NB4 (cell line): ENCODE results near the gene C1S.

Experiments
- DNase-seq: peaks from one replicate; pipeline ENCODE4 v3.0.0; 2010; ENCODE audit warnings: low read depth
- H3K4me3 ChIP-seq: one replicate; pipeline ENCODE4 v1.5.1; 2011; ENCODE audit warnings: mild to moderate bottlenecking, low read depth, low read length, moderate library complexity
- MYC ChIP-seq: IDR thresholded peaks from 2 replicates; pipeline ENCODE4 v1.6.1; 2011; ENCODE audit warnings: low read depth, low read length
- POLR2A ChIP-seq: IDR thresholded peaks from 2 replicates; pipeline ENCODE4 v1.6.1; 2011; ENCODE audit warnings: mild to moderate bottlenecking; ENCODE audit not compliant: insufficient read length; ENCODE audit errors: extremely low read depth
- TF ChIP-seq, protein P1 (sequence below): IDR thresholded peaks from one replicate; pipeline ENCODE4 v1.5.1; 2012; ENCODE audit warnings: low read depth, low read length
- TF ChIP-seq, protein P2 (sequence below): IDR thresholded peaks from 2 replicates; pipeline ENCODE4 v1.6.1; 2011; ENCODE audit warnings: low read depth, low read length

Gene C1S

DNA sequence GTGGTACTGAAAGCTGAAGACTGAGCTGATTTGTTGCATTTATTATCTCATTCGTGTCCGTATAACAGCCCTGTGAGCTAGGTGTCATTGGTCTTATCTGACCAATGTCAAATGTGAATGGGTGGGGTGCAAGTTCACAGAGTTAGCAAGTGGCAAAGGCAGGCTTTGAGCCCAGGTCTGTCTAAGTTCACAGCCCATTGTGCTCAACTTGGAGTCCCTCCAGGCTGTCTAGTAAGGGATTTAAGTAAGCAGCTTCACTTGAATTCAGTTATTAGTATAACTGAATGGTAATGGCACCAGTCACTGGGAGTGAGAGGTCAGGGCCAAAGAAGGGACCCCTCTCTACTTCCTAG lies 8.5 kb downstream of the C1S start:
- TF ChIP-seq, protein P1, sequence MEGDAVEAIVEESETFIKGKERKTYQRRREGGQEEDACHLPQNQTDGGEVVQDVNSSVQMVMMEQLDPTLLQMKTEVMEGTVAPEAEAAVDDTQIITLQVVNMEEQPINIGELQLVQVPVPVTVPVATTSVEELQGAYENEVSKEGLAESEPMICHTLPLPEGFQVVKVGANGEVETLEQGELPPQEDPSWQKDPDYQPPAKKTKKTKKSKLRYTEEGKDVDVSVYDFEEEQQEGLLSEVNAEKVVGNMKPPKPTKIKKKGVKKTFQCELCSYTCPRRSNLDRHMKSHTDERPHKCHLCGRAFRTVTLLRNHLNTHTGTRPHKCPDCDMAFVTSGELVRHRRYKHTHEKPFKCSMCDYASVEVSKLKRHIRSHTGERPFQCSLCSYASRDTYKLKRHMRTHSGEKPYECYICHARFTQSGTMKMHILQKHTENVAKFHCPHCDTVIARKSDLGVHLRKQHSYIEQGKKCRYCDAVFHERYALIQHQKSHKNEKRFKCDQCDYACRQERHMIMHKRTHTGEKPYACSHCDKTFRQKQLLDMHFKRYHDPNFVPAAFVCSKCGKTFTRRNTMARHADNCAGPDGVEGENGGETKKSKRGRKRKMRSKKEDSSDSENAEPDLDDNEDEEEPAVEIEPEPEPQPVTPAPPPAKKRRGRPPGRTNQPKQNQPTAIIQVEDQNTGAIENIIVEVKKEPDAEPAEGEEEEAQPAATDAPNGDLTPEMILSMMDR = no peak
- no peak for TF ChIP-seq POLR2A
- TF ChIP-seq, protein P2, sequence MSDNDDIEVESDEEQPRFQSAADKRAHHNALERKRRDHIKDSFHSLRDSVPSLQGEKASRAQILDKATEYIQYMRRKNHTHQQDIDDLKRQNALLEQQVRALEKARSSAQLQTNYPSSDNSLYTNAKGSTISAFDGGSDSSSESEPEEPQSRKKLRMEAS = no peak
- no peak for TF ChIP-seq MYC
- H3K4me3 ChIP-seq = no peak overlapping the region
- no peak for DNase-seq

DNA sequence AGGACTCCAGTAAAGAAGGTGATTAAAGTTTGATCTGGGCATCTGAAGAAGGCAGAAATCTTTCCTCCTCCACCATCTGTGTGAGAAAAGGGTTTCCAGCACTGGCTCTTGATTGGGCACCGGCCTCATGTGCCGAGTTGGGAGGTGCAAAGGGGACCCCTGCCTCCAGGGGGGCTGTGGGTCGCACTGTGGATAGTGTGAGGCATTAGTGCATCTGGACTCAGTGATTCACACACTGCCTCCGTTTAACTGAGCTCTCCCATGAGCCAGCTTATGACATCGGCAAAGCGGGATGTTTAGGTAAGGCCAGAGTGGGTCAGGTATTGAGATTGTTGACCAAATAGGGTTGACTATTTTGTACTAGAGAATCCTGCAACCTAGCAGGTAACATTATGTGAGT lies 8.9 kb downstream of the C1S start:
- no peak for DNase-seq
- TF ChIP-seq, protein P2 = no peak
- TF ChIP-seq MYC (no peak), POLR2A (no peak)
- TF ChIP-seq, protein P1 = no peak
- H3K4me3 ChIP-seq = no peak overlapping the region

DNA sequence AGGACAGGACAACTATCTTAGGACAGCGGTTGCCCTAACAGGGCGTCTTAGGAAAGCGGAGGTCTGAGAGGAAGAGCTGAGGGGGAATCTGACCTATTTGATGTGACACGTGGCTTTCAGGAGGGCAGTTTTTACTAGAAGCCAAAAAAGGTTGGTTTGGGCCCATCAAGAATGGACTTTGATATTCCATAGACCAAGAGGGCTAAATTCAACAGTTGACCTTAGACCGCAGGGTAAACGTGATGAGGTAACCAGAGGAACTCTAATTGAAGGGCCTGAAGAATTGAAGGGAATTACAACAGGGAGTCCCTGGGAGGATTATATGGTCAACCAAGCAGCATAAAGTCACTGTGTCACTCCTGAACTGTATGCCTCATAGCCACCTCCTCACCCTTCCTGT lies 11.5 kb downstream of the C1S start:
- no peak for DNase-seq
- TF ChIP-seq, protein P2 = no peak
- TF ChIP-seq, protein P1 = no peak
- no peak overlapping the region for H3K4me3 ChIP-seq

DNA sequence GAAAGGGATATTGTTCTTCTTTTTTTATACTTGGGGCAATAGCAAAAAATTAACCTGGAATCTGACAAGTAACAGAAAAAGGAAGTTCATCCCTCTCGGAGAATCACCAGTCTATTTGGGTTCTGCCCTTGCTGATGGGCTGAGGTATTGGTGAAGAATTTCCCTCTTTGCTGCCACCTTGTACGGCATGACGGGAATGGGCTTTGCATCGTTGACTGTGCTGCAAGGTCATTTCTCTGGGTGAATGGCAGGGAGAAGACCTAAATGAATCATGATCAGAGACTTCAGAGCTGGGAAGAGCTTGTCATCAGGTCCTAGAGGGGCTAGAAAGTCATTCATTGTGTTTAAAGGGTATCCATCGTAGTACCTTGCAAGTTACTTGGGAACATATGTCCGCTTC lies 12.0 kb downstream of the C1S start:
- no peak overlapping the region for H3K4me3 ChIP-seq
- TF ChIP-seq, protein P2 = no peak
- TF ChIP-seq POLR2A = no peak
- no peak for TF ChIP-seq MYC
- TF ChIP-seq, protein P1 = no peak
- DNase-seq = no peak

DNA sequence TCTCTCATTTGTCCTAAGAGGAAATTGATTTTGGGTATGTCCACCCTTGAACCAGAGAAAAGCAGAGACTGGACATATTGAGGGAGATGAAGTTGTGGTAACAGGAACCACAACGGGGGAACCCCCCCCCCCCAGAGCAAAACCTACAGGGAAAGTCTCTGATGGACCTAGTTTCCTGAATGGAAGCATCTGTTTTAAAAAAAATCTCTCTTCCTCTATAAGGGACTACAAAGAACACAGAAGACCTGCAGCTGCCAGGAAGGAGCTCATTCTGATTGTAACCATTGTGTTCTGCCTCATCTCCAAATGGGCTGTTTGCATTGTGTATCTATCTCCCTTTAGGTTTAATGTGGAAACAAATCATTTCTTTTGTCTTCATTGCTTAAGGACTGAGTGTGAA lies 13.4 kb downstream of the C1S start:
- TF ChIP-seq POLR2A = no peak
- TF ChIP-seq, protein P2 = no peak
- no peak for TF ChIP-seq MYC
- TF ChIP-seq, protein P1 = no peak
- no peak for DNase-seq
- no peak overlapping the region for H3K4me3 ChIP-seq

DNA sequence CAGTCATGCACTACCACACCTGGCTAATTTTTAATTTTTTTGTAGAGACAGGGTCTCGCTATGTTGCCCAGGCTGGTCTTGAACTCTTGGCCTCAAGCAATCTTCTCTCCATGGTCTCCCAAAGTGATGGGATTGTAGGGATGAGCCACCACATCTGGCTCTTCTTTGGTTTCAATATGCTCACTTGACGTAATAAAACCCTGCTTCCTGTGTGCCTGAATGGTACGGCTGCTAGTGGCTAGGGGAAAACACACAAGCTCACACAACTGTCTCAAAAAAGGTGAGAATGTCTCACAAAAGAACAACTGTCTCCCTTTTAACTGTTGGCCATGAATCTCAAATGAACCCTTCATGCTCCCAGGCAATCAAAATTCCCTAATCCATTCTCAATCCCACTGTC lies 15.0 kb downstream of the C1S start:
- no peak overlapping the region for H3K4me3 ChIP-seq
- DNase-seq = no peak
- TF ChIP-seq, protein P2 = no peak
- TF ChIP-seq, protein P1 = no peak
- no peak for TF ChIP-seq POLR2A
- no peak for TF ChIP-seq MYC
